Measurements from ENCODE around the gene ARG1. TPM values are rescaled to one million over a fixed set of nuclear protein-coding genes. Genes with fewer than 3 reads are reported as not detected.

The ARG1 gene
- total RNA-seq, 4 donors from 2014 or later: not detected

- H3K36me3 ChIP-seq: no peaks in the 10 kb centered on the region
- H3K27ac ChIP-seq: no peak overlapping the region
- no peaks in the 10 kb centered on the region for H3K27me3 ChIP-seq
- DNase-seq (ENCODE audit: low spot score in 2 of 2): no peak
- no peaks in the 10 kb centered on the region for H3K9me3 ChIP-seq
- TF ChIP-seq EP300 (IDR thresholded peaks at IDR 0.05) (no peak), CTCF (IDR thresholded peaks at IDR 0.05) (no peak), POLR2A (IDR thresholded peaks at IDR 0.05) (no peak)
- H3K4me1 ChIP-seq: no peaks in the 10 kb centered on the region
- no peak overlapping the region for H3K4me3 ChIP-seq
Observed at GRCh38 chr6:131555992-131556391, 17.0 kb upstream of the ARG1 start.

GRCh38 chr6:131558922-131559321, 14.1 kb upstream of the ARG1 start:
- Histone ChIP-seq H3K27ac (no peak overlapping the region), H3K36me3 (no peaks in the 10 kb centered on the region), H3K27me3 (no peaks in the 10 kb centered on the region), H3K4me3 (no peak overlapping the region), H3K9me3 (no peaks in the 10 kb centered on the region), H3K4me1 (no peaks in the 10 kb centered on the region)
- DNase-seq (ENCODE audit: low spot score in 2 of 2): no peak
- WGBS, 2 donors: 75 to 76% methylated on average over 4 of the region's 4 CpGs
- TF ChIP-seq POLR2A (IDR thresholded peaks at IDR 0.05) (no peak), EP300 (IDR thresholded peaks at IDR 0.05) (no peak), CTCF (IDR thresholded peaks at IDR 0.05) (no peak)

GRCh38 chr6:131561925-131562707, 10.9 kb upstream of the ARG1 start:
- peaks cover 0 to 3% (median 0%) of the 10 kb centered on the region in 3 donors for H3K36me3 ChIP-seq
- no peak overlapping the region for H3K4me3 ChIP-seq
- TF ChIP-seq EP300 (IDR thresholded peaks at IDR 0.05): no peak
- TF ChIP-seq CTCF (IDR thresholded peaks at IDR 0.05): no peak
- TF ChIP-seq POLR2A (IDR thresholded peaks at IDR 0.05): no peak
- H3K9me3 ChIP-seq: no peaks in the 10 kb centered on the region
- no peaks in the 10 kb centered on the region for H3K4me1 ChIP-seq
- no peaks in the 10 kb centered on the region for H3K27me3 ChIP-seq
- H3K27ac ChIP-seq: no peak overlapping the region
- no peak for DNase-seq (ENCODE audit: low spot score in 2 of 2)
- 89 to 92% methylated on average over 4 of the region's 4 CpGs for WGBS, 2 donors

GRCh38 chr6:131565056-131565455, 8.0 kb upstream of the ARG1 start:
- 68 to 72% methylated on average over 2 of the region's 2 CpGs for WGBS, 2 donors
- TF ChIP-seq CTCF (IDR thresholded peaks at IDR 0.05) (no peak), POLR2A (IDR thresholded peaks at IDR 0.05) (no peak), EP300 (IDR thresholded peaks at IDR 0.05) (no peak)

DNA sequence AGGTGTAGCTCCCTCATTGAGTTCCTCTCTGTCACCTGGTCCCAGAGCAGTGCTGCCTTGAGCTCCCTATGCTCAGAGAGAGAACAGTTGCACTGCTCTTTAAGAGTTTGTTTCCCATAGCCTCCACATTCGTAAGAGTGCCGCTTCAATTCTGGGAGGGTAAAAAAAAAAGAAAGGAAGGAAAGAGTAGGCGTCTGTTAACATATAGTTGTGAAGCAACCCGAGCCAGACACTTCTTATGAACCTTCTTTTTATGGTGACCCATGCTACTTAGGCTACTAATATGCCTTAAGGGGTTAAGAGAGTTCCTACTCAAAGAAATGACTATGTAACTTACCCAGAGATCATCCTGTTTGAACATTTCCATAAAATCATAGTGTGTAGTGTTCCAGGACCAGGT, 4.3 kb upstream of the ARG1 start:
- Histone ChIP-seq H3K4me1 (no peaks in the 10 kb centered on the region), H3K9me3 (no peaks in the 10 kb centered on the region), H3K27me3 (no peaks in the 10 kb centered on the region), H3K27ac (no peak overlapping the region), H3K36me3 (peaks cover 0 to 3% (median 0%) of the 10 kb centered on the region in 3 donors), H3K4me3 (no peak overlapping the region)
- 51 to 63% methylated on average over 4 of the region's 4 CpGs for WGBS, 2 donors
- no peak for DNase-seq (ENCODE audit: low spot score in 2 of 2)
- TF ChIP-seq EP300 (IDR thresholded peaks at IDR 0.05) (no peak), POLR2A (IDR thresholded peaks at IDR 0.05) (no peak), CTCF (IDR thresholded peaks at IDR 0.05) (no peak)

More at GRCh38 chr6:131565056-131565455, 8.0 kb upstream of the ARG1 start:
- Histone ChIP-seq H3K9me3 (no peaks in the 10 kb centered on the region), H3K27me3 (no peaks in the 10 kb centered on the region), H3K4me3 (no peak overlapping the region), H3K27ac (no peak overlapping the region), H3K4me1 (no peaks in the 10 kb centered on the region), H3K36me3 (peaks cover 0 to 3% (median 0%) of the 10 kb centered on the region in 3 donors)
- DNase-seq (ENCODE audit: low spot score in 2 of 2): no peak

Measured in tibial nerve (tissue), 4 donors.